Thyroid gland (tissue), 4 donors: ENCODE results near the gene LCNL1.

Experiments used
- POLR2A ChIP-seq, 2 donors: fragments of 450-650 bp; IDR thresholded peaks; one replicate each; pipeline ENCODE4 v1.6.1; 2017; ENCODE audit warnings: antibody characterized with exemption in 2 of 2, mild to moderate bottlenecking in 2 of 2, moderate library complexity in 1 of 2
- TF ChIP-seq, protein P1 (sequence below), 6 experiments: fragments of 200-600 bp in 3 of 6; fragments of 450-650 bp in 3 of 6; sonication (generic) in 3 of 6; IDR thresholded peaks; one replicate each; pipeline ENCODE4 v1.5.1; 2016 to 2019; ENCODE audit warnings: antibody characterized with exemption in 6 of 6, mild to moderate bottlenecking in 2 of 6, inconsistent platforms in 1 of 6, moderate library complexity in 1 of 6

DNA sequence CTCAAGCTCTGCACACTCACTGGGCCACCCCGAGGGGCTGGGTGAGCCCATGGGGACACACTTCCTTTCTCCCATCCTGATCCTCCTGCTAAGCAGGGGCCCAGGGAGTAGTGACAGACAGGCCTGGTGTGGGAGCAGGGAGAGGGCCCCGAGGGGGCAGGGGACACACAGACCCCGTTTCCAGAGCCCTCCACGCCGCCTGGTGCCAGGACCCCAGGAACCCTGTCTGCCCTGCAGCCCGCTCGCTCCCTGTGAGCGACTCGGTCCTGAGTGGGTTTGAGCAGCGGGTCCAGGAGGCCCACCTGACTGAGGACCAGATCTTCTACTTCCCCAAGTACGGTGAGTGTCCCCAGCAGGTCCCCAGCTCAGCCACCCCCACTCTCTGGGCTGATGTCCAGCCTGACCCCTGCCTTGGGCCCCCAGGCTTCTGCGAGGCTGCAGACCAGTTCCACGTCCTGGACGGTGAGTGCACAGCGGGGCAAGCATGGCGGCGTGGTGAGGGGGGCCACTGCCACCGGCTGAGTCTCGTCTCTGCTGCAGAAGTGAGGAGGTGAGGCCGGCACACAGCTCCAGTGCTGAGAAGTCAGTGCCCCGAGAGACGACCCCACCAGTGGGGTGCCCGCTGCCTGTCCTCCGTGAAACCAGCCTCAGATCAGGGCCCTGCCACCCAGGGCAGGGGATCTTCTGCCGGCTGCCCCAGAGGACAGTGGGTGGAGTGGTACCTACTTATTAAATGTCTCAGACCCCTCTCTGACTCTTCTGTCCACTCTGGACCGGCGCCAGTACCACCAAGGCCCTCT lies 36.4 kb upstream of the LCNL1 start:
- TF ChIP-seq, protein P1, sequence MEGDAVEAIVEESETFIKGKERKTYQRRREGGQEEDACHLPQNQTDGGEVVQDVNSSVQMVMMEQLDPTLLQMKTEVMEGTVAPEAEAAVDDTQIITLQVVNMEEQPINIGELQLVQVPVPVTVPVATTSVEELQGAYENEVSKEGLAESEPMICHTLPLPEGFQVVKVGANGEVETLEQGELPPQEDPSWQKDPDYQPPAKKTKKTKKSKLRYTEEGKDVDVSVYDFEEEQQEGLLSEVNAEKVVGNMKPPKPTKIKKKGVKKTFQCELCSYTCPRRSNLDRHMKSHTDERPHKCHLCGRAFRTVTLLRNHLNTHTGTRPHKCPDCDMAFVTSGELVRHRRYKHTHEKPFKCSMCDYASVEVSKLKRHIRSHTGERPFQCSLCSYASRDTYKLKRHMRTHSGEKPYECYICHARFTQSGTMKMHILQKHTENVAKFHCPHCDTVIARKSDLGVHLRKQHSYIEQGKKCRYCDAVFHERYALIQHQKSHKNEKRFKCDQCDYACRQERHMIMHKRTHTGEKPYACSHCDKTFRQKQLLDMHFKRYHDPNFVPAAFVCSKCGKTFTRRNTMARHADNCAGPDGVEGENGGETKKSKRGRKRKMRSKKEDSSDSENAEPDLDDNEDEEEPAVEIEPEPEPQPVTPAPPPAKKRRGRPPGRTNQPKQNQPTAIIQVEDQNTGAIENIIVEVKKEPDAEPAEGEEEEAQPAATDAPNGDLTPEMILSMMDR (IDR thresholded peaks at IDR 0.05): no peak
- TF ChIP-seq POLR2A (IDR thresholded peaks at IDR 0.05): no peak
